ENCODE measurements around the gene ESPL1. TPM values are rescaled to one million over a fixed set of nuclear protein-coding genes. Genes with fewer than 3 reads are reported as not detected.

The ESPL1 gene
- total and polyA plus RNA-seq, 4 donors, result 2.8 to 19.3 (median 3.7) TPM

DNA sequence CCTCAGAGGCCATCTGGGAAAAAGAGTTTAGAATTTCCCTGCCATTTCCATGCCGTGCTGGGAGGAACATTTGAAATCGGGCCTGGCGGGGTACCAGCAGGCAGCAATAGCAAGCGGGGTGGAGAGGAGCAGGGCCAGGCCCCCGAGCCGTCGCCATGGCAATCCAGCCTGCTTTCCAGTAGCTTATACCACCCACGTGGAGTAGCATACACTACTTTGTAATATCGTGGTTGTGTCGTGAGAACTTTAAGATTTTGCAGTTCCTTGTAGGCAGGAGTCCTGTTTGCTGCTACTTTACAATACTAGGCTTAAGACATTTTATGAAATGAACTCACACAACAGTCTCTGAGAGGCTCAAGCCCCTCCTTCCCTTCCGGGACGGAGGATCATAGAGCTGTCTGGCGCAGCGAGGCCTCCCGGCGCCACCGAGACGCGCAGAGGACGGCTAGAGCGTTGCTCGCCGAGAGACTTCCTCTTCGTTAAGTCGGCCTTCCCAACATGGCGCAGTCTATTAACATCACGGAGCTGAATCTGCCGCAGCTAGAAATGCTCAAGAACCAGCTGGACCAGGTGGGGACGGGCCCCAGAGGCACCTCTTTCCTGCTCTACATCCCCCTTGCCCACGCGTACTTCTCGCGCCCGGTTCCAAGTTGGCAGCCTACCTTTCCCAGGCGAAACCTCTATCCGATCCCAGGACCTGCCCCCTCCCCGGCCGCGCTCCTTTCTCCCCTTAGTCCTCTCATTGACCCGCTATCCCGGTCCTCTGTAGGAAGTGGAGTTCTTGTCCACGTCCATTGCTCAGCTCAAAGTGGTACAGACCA lies 27.2 kb downstream of the ESPL1 start, which contains the start of gene PFDN5:
PFDN5 (plus strand) TSS at position 473 of the 821 bp plus-strand sequence; CDS start at position 499, 26 bp downstream.
- H3K36me3 ChIP-seq (ENCODE audit: control insufficient read depth in 4 of 4, insufficient read depth in 3 of 4, low read depth in 1 of 4, low read length in 3 of 4), result peaks cover 0 to 11% (median 5%) of the 10 kb centered on the region in 4 donors
- H3K4me3 ChIP-seq (ENCODE audit: low read depth in 1 of 3, low read length in 3 of 3), result peak within 1 kb of the TSS; percentile 74 to 99 (median 83)
- no peaks in the 10 kb centered on the region for H3K9me3 ChIP-seq (ENCODE audit: control insufficient read depth in 4 of 4, low read length in 3 of 4)
- TF ChIP-seq, protein P1, sequence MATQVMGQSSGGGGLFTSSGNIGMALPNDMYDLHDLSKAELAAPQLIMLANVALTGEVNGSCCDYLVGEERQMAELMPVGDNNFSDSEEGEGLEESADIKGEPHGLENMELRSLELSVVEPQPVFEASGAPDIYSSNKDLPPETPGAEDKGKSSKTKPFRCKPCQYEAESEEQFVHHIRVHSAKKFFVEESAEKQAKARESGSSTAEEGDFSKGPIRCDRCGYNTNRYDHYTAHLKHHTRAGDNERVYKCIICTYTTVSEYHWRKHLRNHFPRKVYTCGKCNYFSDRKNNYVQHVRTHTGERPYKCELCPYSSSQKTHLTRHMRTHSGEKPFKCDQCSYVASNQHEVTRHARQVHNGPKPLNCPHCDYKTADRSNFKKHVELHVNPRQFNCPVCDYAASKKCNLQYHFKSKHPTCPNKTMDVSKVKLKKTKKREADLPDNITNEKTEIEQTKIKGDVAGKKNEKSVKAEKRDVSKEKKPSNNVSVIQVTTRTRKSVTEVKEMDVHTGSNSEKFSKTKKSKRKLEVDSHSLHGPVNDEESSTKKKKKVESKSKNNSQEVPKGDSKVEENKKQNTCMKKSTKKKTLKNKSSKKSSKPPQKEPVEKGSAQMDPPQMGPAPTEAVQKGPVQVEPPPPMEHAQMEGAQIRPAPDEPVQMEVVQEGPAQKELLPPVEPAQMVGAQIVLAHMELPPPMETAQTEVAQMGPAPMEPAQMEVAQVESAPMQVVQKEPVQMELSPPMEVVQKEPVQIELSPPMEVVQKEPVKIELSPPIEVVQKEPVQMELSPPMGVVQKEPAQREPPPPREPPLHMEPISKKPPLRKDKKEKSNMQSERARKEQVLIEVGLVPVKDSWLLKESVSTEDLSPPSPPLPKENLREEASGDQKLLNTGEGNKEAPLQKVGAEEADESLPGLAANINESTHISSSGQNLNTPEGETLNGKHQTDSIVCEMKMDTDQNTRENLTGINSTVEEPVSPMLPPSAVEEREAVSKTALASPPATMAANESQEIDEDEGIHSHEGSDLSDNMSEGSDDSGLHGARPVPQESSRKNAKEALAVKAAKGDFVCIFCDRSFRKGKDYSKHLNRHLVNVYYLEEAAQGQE (IDR thresholded peaks at IDR 0.05), result no peak
- TF ChIP-seq RAD21 (IDR thresholded peaks at IDR 0.05) (peak; percentile 39 to 59), HNF4A (conservative IDR thresholded peaks at IDR 0.05) (peak; percentile 7 to 25), FOXA2 (IDR thresholded peaks at IDR 0.05) (no peak), HNF4G (IDR thresholded peaks at IDR 0.05) (no peak), TAF1 (conservative IDR thresholded peaks at IDR 0.05) (no peak), SP1 (IDR thresholded peaks at IDR 0.05) (peak; percentile 43), RXRA (IDR thresholded peaks at IDR 0.05) (peak in 1 of 2 donors; percentile 46), YY1 (IDR thresholded peaks at IDR 0.05) (peak; percentile 97), GABPA (IDR thresholded peaks at IDR 0.05 in 1 of 2, conservative IDR thresholded peaks at IDR 0.05 in 1 of 2) (peak in 1 of 2 donors; percentile 90), NR2F2 (IDR thresholded peaks at IDR 0.05) (no peak), EGR1 (IDR thresholded peaks at IDR 0.05; ENCODE audit: low read depth in 2 of 2) (peak; percentile 7 to 22), JUND (IDR thresholded peaks at IDR 0.05) (no peak), FOXA1 (IDR thresholded peaks at IDR 0.05) (no peak)
- TF ChIP-seq, protein P2, sequence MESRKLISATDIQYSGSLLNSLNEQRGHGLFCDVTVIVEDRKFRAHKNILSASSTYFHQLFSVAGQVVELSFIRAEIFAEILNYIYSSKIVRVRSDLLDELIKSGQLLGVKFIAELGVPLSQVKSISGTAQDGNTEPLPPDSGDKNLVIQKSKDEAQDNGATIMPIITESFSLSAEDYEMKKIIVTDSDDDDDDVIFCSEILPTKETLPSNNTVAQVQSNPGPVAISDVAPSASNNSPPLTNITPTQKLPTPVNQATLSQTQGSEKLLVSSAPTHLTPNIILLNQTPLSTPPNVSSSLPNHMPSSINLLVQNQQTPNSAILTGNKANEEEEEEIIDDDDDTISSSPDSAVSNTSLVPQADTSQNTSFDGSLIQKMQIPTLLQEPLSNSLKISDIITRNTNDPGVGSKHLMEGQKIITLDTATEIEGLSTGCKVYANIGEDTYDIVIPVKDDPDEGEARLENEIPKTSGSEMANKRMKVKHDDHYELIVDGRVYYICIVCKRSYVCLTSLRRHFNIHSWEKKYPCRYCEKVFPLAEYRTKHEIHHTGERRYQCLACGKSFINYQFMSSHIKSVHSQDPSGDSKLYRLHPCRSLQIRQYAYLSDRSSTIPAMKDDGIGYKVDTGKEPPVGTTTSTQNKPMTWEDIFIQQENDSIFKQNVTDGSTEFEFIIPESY (IDR thresholded peaks at IDR 0.05), result no peak
- TF ChIP-seq, protein P3, sequence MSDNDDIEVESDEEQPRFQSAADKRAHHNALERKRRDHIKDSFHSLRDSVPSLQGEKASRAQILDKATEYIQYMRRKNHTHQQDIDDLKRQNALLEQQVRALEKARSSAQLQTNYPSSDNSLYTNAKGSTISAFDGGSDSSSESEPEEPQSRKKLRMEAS (IDR thresholded peaks at IDR 0.05), result no peak
- TF ChIP-seq, protein P4, sequence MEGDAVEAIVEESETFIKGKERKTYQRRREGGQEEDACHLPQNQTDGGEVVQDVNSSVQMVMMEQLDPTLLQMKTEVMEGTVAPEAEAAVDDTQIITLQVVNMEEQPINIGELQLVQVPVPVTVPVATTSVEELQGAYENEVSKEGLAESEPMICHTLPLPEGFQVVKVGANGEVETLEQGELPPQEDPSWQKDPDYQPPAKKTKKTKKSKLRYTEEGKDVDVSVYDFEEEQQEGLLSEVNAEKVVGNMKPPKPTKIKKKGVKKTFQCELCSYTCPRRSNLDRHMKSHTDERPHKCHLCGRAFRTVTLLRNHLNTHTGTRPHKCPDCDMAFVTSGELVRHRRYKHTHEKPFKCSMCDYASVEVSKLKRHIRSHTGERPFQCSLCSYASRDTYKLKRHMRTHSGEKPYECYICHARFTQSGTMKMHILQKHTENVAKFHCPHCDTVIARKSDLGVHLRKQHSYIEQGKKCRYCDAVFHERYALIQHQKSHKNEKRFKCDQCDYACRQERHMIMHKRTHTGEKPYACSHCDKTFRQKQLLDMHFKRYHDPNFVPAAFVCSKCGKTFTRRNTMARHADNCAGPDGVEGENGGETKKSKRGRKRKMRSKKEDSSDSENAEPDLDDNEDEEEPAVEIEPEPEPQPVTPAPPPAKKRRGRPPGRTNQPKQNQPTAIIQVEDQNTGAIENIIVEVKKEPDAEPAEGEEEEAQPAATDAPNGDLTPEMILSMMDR (IDR thresholded peaks at IDR 0.05; ENCODE audit: low read depth, low read length, missing input control), result peak; percentile 30
- TF ChIP-seq, protein P5, sequence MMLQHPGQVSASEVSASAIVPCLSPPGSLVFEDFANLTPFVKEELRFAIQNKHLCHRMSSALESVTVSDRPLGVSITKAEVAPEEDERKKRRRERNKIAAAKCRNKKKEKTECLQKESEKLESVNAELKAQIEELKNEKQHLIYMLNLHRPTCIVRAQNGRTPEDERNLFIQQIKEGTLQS (IDR thresholded peaks at IDR 0.05), result no peak
- peak; percentile 81 for DNase-seq (ENCODE audit: low spot score)
- H3K9ac ChIP-seq (ENCODE audit: low read depth in 1 of 2, low read length in 2 of 2), result peak within 1 kb of the TSS; percentile 66 to 96
- 3% methylated on average over 42 of the region's 42 CpGs for WGBS
- H3K27ac ChIP-seq (ENCODE audit: low read depth in 1 of 2, low read length in 2 of 2), result peak within 1 kb of the TSS; percentile 73 to 79
- H3K4me1 ChIP-seq (ENCODE audit: control insufficient read depth in 4 of 4, insufficient read depth in 4 of 4, low read length in 3 of 4), result peaks cover 7 to 28% (median 21%) of the 10 kb centered on the region in 4 donors
- H3K27me3 ChIP-seq (ENCODE audit: control insufficient read depth in 4 of 4, insufficient read depth in 4 of 4, low read length in 3 of 4), result no peaks in the 10 kb centered on the region
